CD4-positive, alpha-beta T cell treated with Interleukin-6 at 100 ng/mL for 8 hours (primary cell): ENCODE data around the gene BCAM.
"Not testable (repeated sequence)": the region's sequence is repeated elsewhere in the genome, so short reads cannot be mapped to it uniquely, and the experiment has no call there.

Experiments used
- DNase-seq: peaks from one replicate; pipeline ENCODE4 v3.0.0-alpha.2; 2020; ENCODE audit warnings: mixed read lengths, low spot score

The BCAM gene

GRCh38 chr19:44808463-44809371 lies at the start of gene BCAM:
BCAM (plus strand) TSS chr19:44809103; CDS start chr19:44809125, 22 bp downstream.
- DNase-seq = no peak

GRCh38 chr19:44762038-44762437 lies 46.9 kb upstream of the BCAM start:
- no peak for DNase-seq

- DNase-seq = no peak
These were observed 43.6 kb upstream of the BCAM start for GRCh38 chr19:44765033-44765948.

GRCh38 chr19:44765949-44766335 lies 43.0 kb upstream of the BCAM start:
- DNase-seq = no peak

- DNase-seq = no peak
These were observed 41.4 kb upstream of the BCAM start for GRCh38 chr19:44767295-44768180.

- DNase-seq = peak; percentile 98
These were observed 38.2 kb upstream of the BCAM start for GRCh38 chr19:44770550-44771257.

- DNase-seq = not testable (repeated sequence)
These were observed 36.8 kb upstream of the BCAM start for GRCh38 chr19:44772144-44772543.

GRCh38 chr19:44772959-44773358 lies 35.9 kb upstream of the BCAM start:
- no peak for DNase-seq

GRCh38 chr19:44775676-44776240 lies 33.1 kb upstream of the BCAM start:
- DNase-seq = no peak

GRCh38 chr19:44776402-44777096 lies 32.4 kb upstream of the BCAM start:
- DNase-seq = no peak

- no peak for DNase-seq
These were observed 31.1 kb upstream of the BCAM start, which contains the start of gene CBLC for GRCh38 chr19:44777715-44778347. CBLC (plus strand) TSS chr19:44777890; CDS start chr19:44777932, 42 bp downstream.

- no peak for DNase-seq
These were observed 29.8 kb upstream of the BCAM start for GRCh38 chr19:44779150-44779549.

GRCh38 chr19:44781694-44782093 lies 27.2 kb upstream of the BCAM start:
- DNase-seq = not testable (repeated sequence)

- DNase-seq = no peak
These were observed 26.2 kb upstream of the BCAM start for GRCh38 chr19:44782729-44783128.

- DNase-seq = no peak
These were observed 25.4 kb upstream of the BCAM start for GRCh38 chr19:44783545-44783944.

- no peak for DNase-seq
These were observed 23.6 kb upstream of the BCAM start for GRCh38 chr19:44785271-44785670.

GRCh38 chr19:44785993-44786392 lies 22.9 kb upstream of the BCAM start:
- DNase-seq = no peak

- DNase-seq = no peak
These were observed 19.9 kb upstream of the BCAM start for GRCh38 chr19:44788971-44789370.

- no peak for DNase-seq
These were observed 18.9 kb upstream of the BCAM start for GRCh38 chr19:44789943-44790483.
